Neuronal stem cell (in vitro differentiated cells): ENCODE data around the gene VPS35L.

ENCODE experiments used
- DNase-seq: peaks from one replicate; pipeline ENCODE4 v3.0.0-alpha.2; 2013; ENCODE audit warnings: low spot score
- H2AFZ ChIP-seq: one replicate; pipeline ENCODE4 v1.6.1; 2013; ENCODE audit warnings: mild to moderate bottlenecking, low read length, inconsistent platforms
- H2AK5ac ChIP-seq: 2 replicates; pipeline ENCODE4 v1.6.1; 2013; ENCODE audit warnings: low read depth, mild to moderate bottlenecking, inconsistent platforms, low read length, moderate library complexity, mixed read lengths
- H2BK120ac ChIP-seq: 2 replicates; pipeline ENCODE4 v1.6.1; 2013; ENCODE audit warnings: low read depth, mild to moderate bottlenecking, inconsistent platforms, low read length, moderate library complexity, mixed read lengths
- H2BK12ac ChIP-seq: one replicate; pipeline ENCODE4 v1.6.1; 2013; ENCODE audit warnings: low read length, inconsistent platforms
- H2BK15ac ChIP-seq: 2 replicates; pipeline ENCODE4 v1.6.1; 2013; ENCODE audit warnings: mild to moderate bottlenecking, low read length, inconsistent platforms, mixed read lengths
- H2BK5ac ChIP-seq: one replicate; pipeline ENCODE4 v1.6.1; 2013; ENCODE audit warnings: inconsistent platforms, mild to moderate bottlenecking, low read length, moderate library complexity
- H3K14ac ChIP-seq: one replicate; pipeline ENCODE4 v1.6.1; 2013; ENCODE audit warnings: low read length, inconsistent platforms
- H3K18ac ChIP-seq: 2 replicates; pipeline ENCODE4 v1.6.1; 2013; ENCODE audit warnings: low read length, inconsistent platforms
- H3K23ac ChIP-seq: 2 replicates; pipeline ENCODE4 v1.6.1; 2013; ENCODE audit warnings: low read depth, mild to moderate bottlenecking, mixed read lengths, low read length, inconsistent platforms; ENCODE audit not compliant: poor library complexity
- H3K27ac ChIP-seq: replicated peaks from 3 replicates; pipeline ENCODE4 v1.5.1; 2013; ENCODE audit warnings: low read length, inconsistent platforms
- H3K27me3 ChIP-seq, 3 experiments: 2 replicates each; pipeline ENCODE4 v1.6.1; 2013; ENCODE audit warnings: low read length in 3 of 3, mild to moderate bottlenecking in 2 of 3, inconsistent platforms in 1 of 3, low read depth in 1 of 3, mixed read lengths in 1 of 3, moderate library complexity in 1 of 3; ENCODE audit not compliant: control insufficient read depth in 3 of 3, insufficient read depth in 3 of 3
- H3K36me3 ChIP-seq, 2 donors: replicated peaks in 1 of 2; 2 replicates each; pipeline ENCODE4 v1.6.1; 2013; ENCODE audit warnings: low read length in 2 of 2; ENCODE audit not compliant: control insufficient read depth in 2 of 2, insufficient read depth in 2 of 2
- H3K4ac ChIP-seq: 2 replicates; pipeline ENCODE4 v1.6.1; 2013; ENCODE audit warnings: inconsistent platforms, mild to moderate bottlenecking, low read length, moderate library complexity
- H3K4me1 ChIP-seq, 2 donors: 1 replicate in 1 of 2; 2 replicates in 1 of 2; pipeline ENCODE4 v1.6.1; 2013; ENCODE audit warnings: low read length in 2 of 2, low read depth in 1 of 2; ENCODE audit not compliant: control insufficient read depth in 2 of 2, insufficient read depth in 1 of 2
- H3K4me2 ChIP-seq: one replicate; pipeline ENCODE4 v1.6.1; 2013; ENCODE audit warnings: mild to moderate bottlenecking, low read length, inconsistent platforms; ENCODE audit not compliant: insufficient read depth, poor library complexity, severe bottlenecking
- H3K4me3 ChIP-seq, 2 donors: 2 replicates each; pipeline ENCODE4 v1.5.1; 2013; ENCODE audit warnings: low read length in 2 of 2, mild to moderate bottlenecking in 2 of 2, inconsistent platforms in 1 of 2, moderate library complexity in 1 of 2
- H3K79me1 ChIP-seq: one replicate; pipeline ENCODE4 v1.6.1; 2013; ENCODE audit warnings: low read depth, mild to moderate bottlenecking, inconsistent platforms, low read length, moderate library complexity
- H3K9ac ChIP-seq: one replicate; pipeline ENCODE4 v1.6.1; 2013; ENCODE audit warnings: mild to moderate bottlenecking, low read depth, low read length, inconsistent platforms; ENCODE audit not compliant: poor library complexity
- H3K9me3 ChIP-seq, 2 donors: replicated peaks in 1 of 2; 2 replicates each; pipeline versions ENCODE3 to v1.6.1; 2013; ENCODE audit warnings: low read length in 2 of 2, mild to moderate bottlenecking in 2 of 2, inconsistent platforms in 1 of 2, low read depth in 1 of 2, mixed read lengths in 1 of 2, moderate library complexity in 1 of 2; ENCODE audit not compliant: control insufficient read depth in 2 of 2, insufficient read depth in 1 of 2
- H4K8ac ChIP-seq: one replicate; pipeline ENCODE4 v1.6.1; 2013; ENCODE audit warnings: low read depth, mild to moderate bottlenecking, inconsistent platforms, low read length, moderate library complexity
- H4K91ac ChIP-seq: one replicate; pipeline ENCODE4 v1.6.1; 2013; ENCODE audit warnings: low read length, low read depth, mild to moderate bottlenecking, inconsistent platforms; ENCODE audit not compliant: poor library complexity
- WGBS, 2 donors: extraction: QIAGEN DNeasy Blood & Tissue Kit; methylation state at CpG; one replicate each; pipeline ENCODE4 v1.1.7; 2013; ENCODE audit warnings: missing lambda C conversion rate in 2 of 2, mixed read lengths in 1 of 2; ENCODE audit not compliant: insufficient read length in 2 of 2, insufficient replicate concordance in 1 of 2; ENCODE audit errors: extremely low coverage in 2 of 2; 5-methylcytosine and 5-hydroxymethylcytosine counted together

VPS35L gene

DNA sequence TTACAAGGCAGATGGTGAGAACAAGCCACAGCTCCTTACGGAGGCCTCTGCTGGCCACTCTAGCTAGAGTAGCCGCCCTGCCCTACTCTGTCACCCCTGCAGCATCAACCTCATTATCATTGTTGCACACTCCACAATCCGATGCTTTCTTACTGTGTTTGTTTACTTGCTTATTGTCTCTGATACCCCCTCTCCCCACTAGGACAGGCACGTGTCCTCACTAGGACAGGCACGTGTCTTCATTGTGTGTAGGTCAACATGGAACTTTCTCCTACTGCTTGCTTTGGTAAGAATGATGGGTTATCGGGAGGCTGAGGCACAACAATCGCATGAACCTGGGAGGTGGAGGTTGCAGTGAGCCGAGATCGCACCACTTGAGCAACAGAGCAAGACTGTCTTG is 98.6 kb downstream of the VPS35L start:
- no peak overlapping the region for H3K14ac ChIP-seq
- no peak overlapping the region for H4K8ac ChIP-seq
- peaks cover 9 to 74% of the 10 kb centered on the region in 2 donors for H3K36me3 ChIP-seq
- H3K23ac ChIP-seq = no peak overlapping the region
- H3K9me3 ChIP-seq = no peaks in the 10 kb centered on the region
- WGBS, 2 donors = no CpG with 5 or more reads among the region's 9 CpGs
- H2BK15ac ChIP-seq = no peak overlapping the region
- H3K9ac ChIP-seq = no peak overlapping the region
- no peak overlapping the region for H2AFZ ChIP-seq
- DNase-seq = no peak
- no peaks in the 10 kb centered on the region for H3K4me1 ChIP-seq
- no peak overlapping the region for H3K18ac ChIP-seq
- H3K27me3 ChIP-seq = no peaks in the 10 kb centered on the region
- no peak overlapping the region for H4K91ac ChIP-seq
- H2BK120ac ChIP-seq = no peak overlapping the region
- H2AK5ac ChIP-seq = no peak overlapping the region
- H3K4me2 ChIP-seq = no peak overlapping the region
- H3K4me3 ChIP-seq = no peak overlapping the region
- no peak overlapping the region for H3K4ac ChIP-seq
- no peaks in the 10 kb centered on the region for H3K79me1 ChIP-seq
- H3K27ac ChIP-seq = no peak overlapping the region
- no peak overlapping the region for H2BK12ac ChIP-seq
- H2BK5ac ChIP-seq = no peak overlapping the region

DNA sequence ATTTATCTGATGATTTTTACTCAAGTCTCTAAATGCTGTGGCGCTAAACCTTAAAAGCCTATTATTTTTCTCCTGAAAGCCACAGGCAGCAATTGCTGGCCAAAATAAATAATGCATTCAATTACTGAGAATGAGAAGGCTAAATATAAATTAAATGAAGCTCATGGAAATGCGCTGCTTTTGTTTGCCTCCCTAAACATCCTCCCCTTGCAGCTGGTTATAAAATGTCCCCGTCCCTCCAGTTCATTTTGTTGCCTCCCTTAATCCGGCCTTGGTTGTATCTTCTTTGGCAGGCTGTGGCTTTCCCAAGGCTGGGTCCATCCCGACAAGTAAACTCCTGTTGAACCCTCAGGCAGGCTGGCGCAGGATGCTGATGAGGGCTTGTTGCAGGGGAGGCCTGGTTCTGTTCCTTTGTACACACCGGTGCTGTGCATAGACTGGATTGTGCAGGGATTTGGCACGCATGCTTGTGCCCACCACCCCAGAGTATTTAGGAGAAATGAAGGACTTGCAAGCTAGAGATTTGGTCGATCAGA is 99.8 kb downstream of the VPS35L start:
- WGBS, 2 donors = no CpG with 5 or more reads among the region's 9 CpGs
- DNase-seq = no peak
- no peak overlapping the region for H3K14ac ChIP-seq

DNA sequence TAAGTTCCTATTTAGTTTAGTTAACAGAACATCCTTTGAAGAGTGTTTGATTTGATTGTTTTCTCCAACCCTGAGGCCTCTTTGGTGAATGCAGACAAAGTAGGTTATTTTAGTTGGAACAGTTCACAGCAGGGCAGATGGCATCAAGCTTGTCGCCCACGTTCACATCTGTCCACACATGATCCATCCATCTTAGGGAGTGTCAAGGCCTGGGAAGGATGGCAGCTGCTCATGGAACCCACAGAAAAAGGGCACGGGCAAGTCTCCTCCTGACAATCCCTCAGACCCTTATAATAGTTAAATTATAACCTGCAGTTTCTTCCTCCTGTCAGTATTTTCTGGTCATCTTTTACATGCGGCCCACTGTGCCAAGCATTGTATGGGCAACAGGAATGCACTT is 102.3 kb downstream of the VPS35L start:
- Histone ChIP-seq H4K91ac (no peak overlapping the region), H3K36me3 (peaks cover 7 to 68% of the 10 kb centered on the region in 2 donors), H3K23ac (no peak overlapping the region), H3K9me3 (peaks cover 3 to 11% of the 10 kb centered on the region in 2 donors), H2BK120ac (no peak overlapping the region), H3K4me2 (no peak overlapping the region), H3K27ac (no peak overlapping the region), H3K27me3 (no peaks in the 10 kb centered on the region), H3K4ac (no peak overlapping the region), H2BK12ac (no peak overlapping the region), H2BK5ac (no peak overlapping the region), H2BK15ac (no peak overlapping the region), H4K8ac (no peak overlapping the region), H2AK5ac (no peak overlapping the region), H3K9ac (no peak overlapping the region), H3K14ac (no peak overlapping the region), H3K4me1 (peaks cover 0 to 4% of the 10 kb centered on the region in 2 donors), H2AFZ (no peak overlapping the region), H3K4me3 (no peak overlapping the region), H3K79me1 (no peaks in the 10 kb centered on the region), H3K18ac (no peak overlapping the region)
- no peak for DNase-seq
- WGBS, 2 donors = no CpG with 5 or more reads among the region's 4 CpGs

More for the DNA sequence above, 99.8 kb downstream of the VPS35L start:
- no peak overlapping the region for H2AK5ac ChIP-seq
- no peak overlapping the region for H2BK5ac ChIP-seq
- H3K27ac ChIP-seq = no peak overlapping the region
- H3K4me1 ChIP-seq = no peaks in the 10 kb centered on the region
- no peak overlapping the region for H3K4me3 ChIP-seq
- no peak overlapping the region for H4K8ac ChIP-seq
- H3K18ac ChIP-seq = no peak overlapping the region
- H4K91ac ChIP-seq = no peak overlapping the region
- H2BK15ac ChIP-seq = no peak overlapping the region
- H3K79me1 ChIP-seq = no peaks in the 10 kb centered on the region
- no peak overlapping the region for H3K4me2 ChIP-seq
- no peaks in the 10 kb centered on the region for H3K9me3 ChIP-seq
- no peak overlapping the region for H2BK120ac ChIP-seq
- peaks cover 9 to 68% of the 10 kb centered on the region in 2 donors for H3K36me3 ChIP-seq
- no peak overlapping the region for H3K4ac ChIP-seq
- no peaks in the 10 kb centered on the region for H3K27me3 ChIP-seq
- no peak overlapping the region for H2BK12ac ChIP-seq
- H2AFZ ChIP-seq = no peak overlapping the region
- no peak overlapping the region for H3K23ac ChIP-seq
- H3K9ac ChIP-seq = no peak overlapping the region

DNA sequence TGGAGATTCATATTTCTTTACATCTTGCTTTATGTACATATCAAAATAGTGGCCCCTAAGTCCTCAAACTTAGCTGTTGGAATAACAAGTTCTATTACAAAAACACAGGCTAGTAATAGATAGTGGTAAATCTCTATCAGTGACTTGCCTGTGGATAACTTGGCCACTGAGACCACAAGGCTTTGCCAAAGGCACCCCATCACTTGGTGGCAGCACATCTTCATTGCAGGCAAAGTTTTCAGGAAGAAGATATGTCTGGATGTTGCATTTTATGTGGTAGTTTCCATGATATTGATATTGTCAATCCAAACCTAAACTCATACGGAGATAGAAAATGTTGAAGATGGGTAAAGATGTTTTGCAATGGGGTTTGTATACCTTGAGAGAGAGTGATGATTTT is 104.1 kb downstream of the VPS35L start:
- Histone ChIP-seq H3K36me3 (peaks cover 3 to 54% of the 10 kb centered on the region in 2 donors), H3K4ac (no peak overlapping the region), H2BK5ac (no peak overlapping the region), H2BK120ac (no peak overlapping the region), H3K4me3 (no peak overlapping the region), H3K79me1 (no peaks in the 10 kb centered on the region), H2BK15ac (no peak overlapping the region), H3K9ac (no peak overlapping the region), H3K14ac (no peak overlapping the region), H3K23ac (no peak overlapping the region), H3K9me3 (peaks cover 3 to 11% of the 10 kb centered on the region in 2 donors), H3K4me2 (no peak overlapping the region), H2BK12ac (no peak overlapping the region), H3K4me1 (peaks cover 0 to 4% of the 10 kb centered on the region in 2 donors), H4K91ac (no peak overlapping the region), H3K27me3 (no peaks in the 10 kb centered on the region), H3K27ac (no peak overlapping the region), H2AK5ac (no peak overlapping the region), H3K18ac (no peak overlapping the region), H4K8ac (no peak overlapping the region), H2AFZ (no peak overlapping the region)
- no CpG with 5 or more reads among the region's 1 CpG for WGBS, 2 donors
- no peak for DNase-seq
